Activated T-cell treated with anti-CD3 and anti-CD28 coated beads, Interleukin-2, amount 50 U/mL, for 4 hours (primary cell): ENCODE data around the gene MOGAT3. TPM values are rescaled to one million over a fixed set of nuclear protein-coding genes. Genes with fewer than 3 reads are reported as not detected.

Experiments
- ATAC-seq, 2 donors: fragments of 200-7000 bp; cut with Tn5 transposase; one replicate each; pipeline ENCODE4 v1.10.0; 2021
- DNase-seq: peaks from one replicate; pipeline ENCODE4 v3.0.0-alpha.2; 2020
- H3K27me3 Mint-ChIP-seq: one replicate; pipeline ENCODE4 v1.8.0; 2021; ENCODE audit warnings: low read depth, mixed read lengths
- H3K36me3 Mint-ChIP-seq: one replicate; pipeline ENCODE4 v1.8.0; 2022; ENCODE audit warnings: mixed read lengths; ENCODE audit not compliant: insufficient read depth
- H3K4me1 Mint-ChIP-seq: one replicate; pipeline ENCODE4 v1.8.0; 2021; ENCODE audit warnings: low read depth, mixed read lengths
- H3K4me3 Mint-ChIP-seq: one replicate; pipeline ENCODE4 v1.8.0; 2021; ENCODE audit warnings: mild to moderate bottlenecking, moderate library complexity, mixed read lengths
- H3K9me3 Mint-ChIP-seq: one replicate; pipeline ENCODE4 v1.8.0; 2021; ENCODE audit warnings: mixed read lengths
- total RNA-seq, 3 donors: library from RNA; stranded (reverse); gene quantifications; one replicate each; pipeline ENCODE4 v1.2.1, GENCODE V29; 2021

MOGAT3 gene
- total RNA-seq, 3 donors from 2014 or later, result not detected

DNA sequence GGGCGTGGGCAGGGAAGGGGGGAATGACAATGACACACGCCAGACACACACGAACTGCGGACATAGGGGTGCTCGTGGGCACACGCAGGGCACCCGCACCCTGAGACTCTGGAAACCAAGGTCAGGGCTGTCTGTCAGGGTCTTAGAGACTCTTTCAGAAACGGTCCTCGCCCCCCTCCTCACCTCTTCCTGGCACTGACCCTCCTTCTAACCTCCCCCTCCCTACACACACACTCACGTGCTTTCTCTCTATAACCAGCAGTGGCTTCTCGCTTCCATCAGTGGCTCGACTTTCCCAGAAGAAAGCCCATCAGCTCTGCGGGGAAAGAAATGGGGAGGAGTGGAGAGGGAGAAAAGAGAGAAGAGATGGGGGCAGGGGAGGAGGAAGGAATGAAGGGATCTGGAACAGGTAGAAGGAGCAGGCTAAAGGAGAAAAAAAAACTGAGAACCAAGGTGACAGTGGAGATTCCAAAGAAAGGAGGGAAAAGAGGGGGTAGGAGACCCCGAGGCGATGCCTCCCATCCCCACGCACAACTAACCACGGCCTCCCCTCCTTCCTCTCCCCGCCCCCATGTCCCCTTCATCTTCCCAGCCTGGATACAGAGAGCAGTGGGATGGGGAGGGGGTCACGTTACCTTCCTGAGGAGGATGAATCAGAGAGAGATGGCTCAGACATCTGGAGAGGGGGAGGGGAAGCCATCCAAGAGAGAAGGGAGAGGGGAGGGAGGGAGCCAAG, 33.8 kb downstream of the MOGAT3 start:
- H3K27me3 Mint-ChIP-seq, result peaks cover 75% of the 10 kb centered on the region
- peaks cover 70% of the 10 kb centered on the region for H3K4me1 Mint-ChIP-seq
- no peaks in the 10 kb centered on the region for H3K36me3 Mint-ChIP-seq
- no peak for ATAC-seq
- H3K4me3 Mint-ChIP-seq, result peak overlapping the region; percentile 41
- DNase-seq, result no peak
- H3K9me3 Mint-ChIP-seq, result no peaks in the 10 kb centered on the region

DNA sequence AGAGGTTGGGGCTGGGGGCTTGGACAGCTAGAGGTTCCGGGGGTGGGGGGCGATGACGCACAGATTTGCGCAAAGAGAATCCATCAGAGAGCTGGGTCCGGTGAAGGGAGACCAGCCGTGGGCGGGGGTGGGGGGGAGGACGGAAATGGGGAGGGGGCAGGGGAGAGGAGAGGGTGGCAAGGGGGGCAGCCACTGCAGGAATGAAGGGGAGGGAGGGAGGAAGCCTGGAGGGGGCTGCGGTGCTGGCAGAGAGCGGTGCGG, 34.3 kb downstream of the MOGAT3 start:
- Mint-ChIP-seq H3K27me3 (peaks cover 71% of the 10 kb centered on the region), H3K4me1 (peaks cover 65% of the 10 kb centered on the region), H3K4me3 (no peak overlapping the region), H3K9me3 (no peaks in the 10 kb centered on the region), H3K36me3 (no peaks in the 10 kb centered on the region)
- DNase-seq (no peak), ATAC-seq (no peak)

DNA sequence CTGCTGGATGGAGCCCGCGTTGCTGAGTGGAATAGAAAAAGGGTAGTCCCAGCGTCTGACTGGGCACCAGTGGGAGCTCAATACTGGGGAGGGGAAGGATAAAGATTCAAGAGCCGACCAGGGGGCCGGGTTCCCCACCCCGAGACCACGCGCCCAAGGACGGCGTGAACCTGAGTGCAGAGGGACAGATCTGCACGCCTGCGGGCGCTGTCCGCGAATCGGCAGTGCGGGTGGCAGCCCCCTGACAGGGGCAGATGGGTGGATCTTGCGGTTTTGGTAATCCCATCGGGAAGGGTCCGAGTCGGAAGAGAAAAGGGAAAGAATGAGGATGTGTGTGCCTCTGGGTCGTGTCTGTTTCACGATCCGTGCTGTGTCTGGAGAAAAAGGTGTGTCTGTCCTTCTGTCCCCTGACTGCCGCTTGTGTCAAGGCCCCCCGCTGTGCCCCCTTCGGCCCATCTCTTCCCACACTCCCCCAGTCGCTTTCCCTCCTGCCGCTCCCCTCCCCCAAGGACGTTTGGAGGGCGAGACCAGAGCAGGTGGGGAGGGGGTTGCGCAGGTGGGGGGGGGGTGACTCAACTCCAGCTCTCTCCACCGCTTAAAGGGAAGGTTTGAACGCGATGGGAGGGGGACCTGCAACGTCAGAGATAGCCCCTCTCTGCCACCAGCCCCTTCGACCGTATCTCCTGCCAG, 34.7 kb downstream of the MOGAT3 start:
- no peak for DNase-seq
- Mint-ChIP-seq H3K36me3 (no peaks in the 10 kb centered on the region), H3K27me3 (peaks cover 71% of the 10 kb centered on the region), H3K4me3 (peak overlapping the region; percentile 72), H3K4me1 (peaks cover 61% of the 10 kb centered on the region), H3K9me3 (no peaks in the 10 kb centered on the region)
- ATAC-seq, result no peak

DNA sequence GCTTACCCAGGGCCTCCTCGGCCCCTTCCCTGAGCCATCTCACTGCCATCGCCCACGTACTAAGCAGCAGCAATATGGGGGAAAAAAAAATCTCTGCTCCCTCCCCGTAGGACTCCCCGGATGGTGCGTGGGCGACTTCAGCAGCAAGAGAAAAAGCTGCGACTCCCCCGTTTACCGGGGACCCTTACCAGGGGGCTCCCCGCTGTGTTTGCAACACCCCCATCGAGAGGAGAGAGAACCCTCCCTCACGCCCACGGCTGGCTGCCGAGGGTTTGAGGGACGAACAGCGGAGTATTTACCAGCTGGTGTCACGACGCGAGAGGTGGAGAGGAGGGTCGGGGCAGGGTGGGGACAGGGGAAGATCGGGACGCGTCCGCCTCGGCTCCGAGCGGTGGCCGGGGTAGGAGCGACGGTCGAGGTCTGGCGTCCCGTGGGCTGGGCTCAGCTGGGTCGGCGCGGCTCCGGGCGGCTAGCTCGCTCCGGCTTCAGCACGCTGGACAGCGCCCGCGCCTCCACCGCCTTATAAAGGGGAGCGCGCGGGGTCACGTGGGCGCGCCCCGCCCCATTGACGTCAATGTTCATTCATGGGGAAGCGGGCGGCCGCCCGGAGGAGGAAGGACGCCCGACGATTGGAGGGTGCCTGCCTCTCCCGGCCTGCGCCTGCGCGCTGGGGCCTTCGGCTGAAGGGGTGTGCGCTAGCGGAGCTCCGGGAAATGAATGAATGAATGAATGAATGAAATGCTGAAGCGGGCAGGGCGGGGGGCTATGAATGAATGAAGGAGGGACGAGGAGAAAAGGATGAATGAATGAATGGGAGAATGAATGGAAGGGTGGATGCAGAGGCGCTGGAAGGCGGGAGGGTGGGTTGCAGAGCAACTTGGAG, 35.5 kb downstream of the MOGAT3 start, which contains the start of gene VGF:
VGF (minus strand) TSS at position 495 of the 883 bp plus-strand sequence. CDS start 726 bp downstream, outside the sequence.
- ATAC-seq, result peak; percentile 77 to 82
- peaks cover 65% of the 10 kb centered on the region for H3K27me3 Mint-ChIP-seq
- peaks cover 1% of the 10 kb centered on the region for H3K36me3 Mint-ChIP-seq
- H3K9me3 Mint-ChIP-seq, result no peaks in the 10 kb centered on the region
- H3K4me3 Mint-ChIP-seq, result peak within 1 kb of the TSS; percentile 72
- DNase-seq, result peak; percentile 91
- H3K4me1 Mint-ChIP-seq, result peaks cover 53% of the 10 kb centered on the region

DNA sequence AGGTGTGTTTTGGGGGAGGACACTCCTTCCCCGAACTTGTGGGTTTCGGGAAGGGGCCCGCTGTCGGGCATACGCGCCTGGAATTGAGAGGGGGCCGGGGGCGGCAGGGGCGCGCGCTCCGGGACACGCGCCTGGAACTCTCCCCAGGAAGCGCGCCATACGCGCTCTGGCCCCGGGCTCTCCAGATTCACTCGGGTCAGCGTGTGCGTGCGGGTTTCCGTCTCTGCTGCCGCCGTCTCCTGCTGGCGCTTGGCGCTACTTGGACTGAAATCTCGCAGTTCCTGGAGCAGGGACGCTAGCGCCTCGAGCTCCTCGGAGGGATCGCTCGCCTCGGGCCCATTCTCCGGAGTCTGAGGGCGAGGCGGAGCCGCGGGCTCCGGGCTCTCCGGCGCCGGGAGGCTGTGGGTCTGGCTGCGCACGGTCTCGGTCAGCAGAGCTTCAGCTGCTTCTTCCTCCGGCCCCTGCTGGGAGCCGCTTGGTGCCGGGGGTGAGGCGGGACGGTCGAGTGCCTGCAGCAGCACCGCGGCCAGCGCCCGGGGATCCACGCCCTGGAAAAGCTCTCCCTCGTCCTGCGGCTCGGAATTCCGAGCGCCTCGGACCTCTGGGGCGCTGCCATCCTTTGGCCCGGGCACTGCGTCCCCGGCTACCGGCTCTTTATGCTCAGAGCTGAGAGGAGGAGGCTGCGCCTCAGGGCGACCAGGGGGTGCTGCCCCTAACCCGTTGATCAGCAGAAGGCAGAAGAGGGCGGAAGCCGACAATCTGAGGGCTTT, 36.6 kb downstream of the MOGAT3 start:
- Mint-ChIP-seq H3K9me3 (no peaks in the 10 kb centered on the region), H3K36me3 (peaks cover 4% of the 10 kb centered on the region), H3K4me3 (peak overlapping the region; percentile 6), H3K27me3 (peaks cover 56% of the 10 kb centered on the region), H3K4me1 (peaks cover 42% of the 10 kb centered on the region)
- DNase-seq, result no peak
- ATAC-seq, result no peak

DNA sequence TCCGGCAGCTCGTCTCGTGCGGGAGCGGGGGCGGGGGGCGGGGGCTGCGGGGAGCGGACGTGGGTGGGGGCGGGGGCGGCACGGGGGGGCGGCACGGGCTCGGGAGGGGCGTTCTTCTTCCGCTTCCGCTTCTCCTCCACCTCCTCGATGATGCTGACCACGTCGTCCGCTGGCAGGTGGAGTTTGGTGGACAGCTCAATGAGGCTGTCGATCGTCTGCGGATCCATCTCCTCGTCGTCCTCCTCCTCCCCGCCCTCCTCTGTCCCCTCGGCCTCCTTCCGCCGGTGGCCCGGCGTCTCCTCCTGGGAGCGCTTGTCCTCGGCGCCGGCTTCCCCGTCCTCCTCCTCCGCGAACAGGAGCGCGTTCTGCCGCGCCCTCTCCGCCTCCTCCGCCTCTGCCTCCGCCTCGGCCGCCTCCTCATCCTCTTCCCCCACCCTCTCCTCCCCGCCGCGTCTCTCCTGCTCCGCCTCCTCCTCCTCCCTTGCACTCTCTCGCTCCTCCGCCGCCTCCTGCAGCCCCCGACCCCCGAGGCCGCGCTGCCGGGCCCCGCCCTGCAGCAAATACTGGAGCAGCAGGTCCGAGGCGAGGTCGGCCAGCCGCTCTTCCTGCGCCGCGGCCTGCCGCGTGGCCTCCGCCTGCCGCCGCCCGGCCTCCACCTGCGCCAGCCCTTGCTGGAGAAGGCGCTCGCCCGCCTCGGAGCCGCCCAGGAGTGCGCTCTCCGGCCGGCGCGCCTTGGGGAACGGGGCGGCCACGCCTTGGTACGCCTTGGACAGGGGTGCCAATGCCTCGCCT, 37.4 kb downstream of the MOGAT3 start:
- Mint-ChIP-seq H3K27me3 (peaks cover 51% of the 10 kb centered on the region), H3K9me3 (no peaks in the 10 kb centered on the region), H3K36me3 (peaks cover 4% of the 10 kb centered on the region), H3K4me1 (peaks cover 36% of the 10 kb centered on the region), H3K4me3 (peak overlapping the region; percentile 52)
- DNase-seq (peak; percentile 40), ATAC-seq (no peak)

DNA sequence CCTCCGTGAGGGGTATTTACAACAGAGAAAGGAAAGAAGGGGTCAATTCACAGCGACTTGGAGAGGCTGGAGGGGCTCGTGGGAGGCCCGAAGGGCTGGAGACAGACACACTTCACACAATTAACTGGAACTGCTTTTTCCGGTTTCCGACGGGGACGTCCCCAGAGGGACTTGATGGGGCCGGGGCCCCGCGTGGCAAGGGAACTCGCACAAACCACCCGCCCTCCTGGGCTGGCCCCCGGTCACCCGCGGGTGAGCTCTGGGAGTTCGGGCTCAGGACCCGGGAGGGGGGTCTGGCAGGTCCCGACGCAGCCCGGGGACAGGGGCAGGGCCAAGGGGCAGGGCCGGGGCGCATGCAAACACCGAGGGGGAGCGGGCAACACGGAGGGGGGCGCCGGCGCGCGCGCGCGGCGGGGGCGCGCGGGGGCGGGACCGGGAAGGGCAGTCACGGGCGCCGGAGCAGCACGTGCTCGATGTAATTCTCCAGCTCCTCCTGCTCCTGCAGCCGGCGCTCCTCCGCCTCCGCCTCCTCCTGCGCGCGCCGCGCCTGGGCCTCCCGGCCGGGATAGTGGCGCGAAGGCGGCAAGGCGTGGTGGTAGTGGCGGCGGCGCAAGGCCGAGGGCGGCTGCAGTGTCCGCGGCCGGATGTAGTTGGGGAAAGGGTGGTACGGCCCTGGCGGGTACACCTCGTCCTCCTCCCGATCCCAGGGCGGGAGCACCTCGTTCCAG, 38.1 kb downstream of the MOGAT3 start:
- H3K4me3 Mint-ChIP-seq, result peak overlapping the region; percentile 61
- peaks cover 31% of the 10 kb centered on the region for H3K4me1 Mint-ChIP-seq
- peaks cover 44% of the 10 kb centered on the region for H3K27me3 Mint-ChIP-seq
- peaks cover 8% of the 10 kb centered on the region for H3K36me3 Mint-ChIP-seq
- DNase-seq (no peak), ATAC-seq (no peak)
- H3K9me3 Mint-ChIP-seq, result no peaks in the 10 kb centered on the region

DNA sequence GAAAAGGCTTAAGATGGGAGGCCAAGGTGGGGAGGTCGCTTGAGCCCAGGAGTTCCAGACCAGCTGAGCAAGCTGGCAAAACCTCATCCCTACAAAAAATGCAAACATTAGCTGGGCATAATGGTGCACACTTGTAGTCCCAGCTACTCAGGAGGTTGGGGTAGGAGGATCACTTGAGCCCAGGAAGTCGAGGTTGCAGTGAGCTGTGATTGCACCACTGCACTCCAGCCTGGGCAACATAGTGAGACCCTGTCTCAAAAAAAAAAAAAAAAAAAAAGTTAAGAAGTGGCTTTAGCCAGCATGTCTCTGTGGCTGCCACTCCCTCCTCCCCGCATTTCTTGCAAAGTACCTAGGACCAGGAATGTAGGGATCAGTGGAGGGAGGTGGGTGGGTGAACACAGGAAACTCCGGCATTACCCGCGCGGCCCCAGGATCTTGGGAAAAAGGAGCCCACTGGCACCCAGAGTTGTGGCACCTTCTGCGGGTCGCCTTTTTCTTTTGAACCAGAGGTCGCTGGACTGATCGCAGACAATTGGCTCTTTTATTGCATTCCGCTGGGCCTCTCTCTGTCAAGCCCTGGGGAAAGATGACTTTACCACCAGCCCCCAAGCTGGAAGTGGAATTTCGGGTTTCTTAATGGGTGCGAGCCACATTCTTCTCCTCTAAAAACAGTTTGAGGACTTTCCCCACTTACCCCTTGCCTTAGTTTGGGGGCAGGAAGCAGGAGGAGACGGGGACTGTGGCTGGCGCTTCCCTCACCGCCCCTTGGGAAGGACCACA, 39.0 kb downstream of the MOGAT3 start:
- no peak for DNase-seq
- Mint-ChIP-seq H3K4me3 (peak overlapping the region; percentile 61), H3K27me3 (peaks cover 35% of the 10 kb centered on the region), H3K4me1 (peaks cover 24% of the 10 kb centered on the region), H3K9me3 (no peaks in the 10 kb centered on the region), H3K36me3 (peaks cover 12% of the 10 kb centered on the region)
- ATAC-seq, result no peak

DNA sequence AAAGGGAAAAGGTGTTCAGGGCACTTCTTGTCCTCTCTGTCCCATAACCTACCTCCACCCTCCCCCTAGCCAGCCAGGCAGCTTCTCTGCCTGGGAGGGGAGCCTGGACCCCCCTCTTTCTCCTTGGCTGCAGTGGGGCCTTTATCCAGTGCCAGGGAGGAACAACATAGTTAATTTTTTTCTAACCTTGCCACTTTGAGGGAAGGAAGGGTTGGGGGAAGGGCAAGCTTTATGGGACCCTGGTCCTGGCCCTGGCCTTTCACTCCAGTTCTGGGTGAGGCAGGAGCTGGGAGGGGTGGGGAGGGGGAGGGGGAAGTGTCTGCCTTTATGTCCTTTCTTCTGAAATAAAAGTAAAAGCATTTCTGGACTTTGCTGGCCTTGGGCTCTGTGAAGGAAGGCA, 39.9 kb downstream of the MOGAT3 start:
- ATAC-seq (no peak), DNase-seq (no peak)
- H3K4me3 Mint-ChIP-seq, result no peak overlapping the region
- H3K27me3 Mint-ChIP-seq, result peaks cover 29% of the 10 kb centered on the region
- peaks cover 14% of the 10 kb centered on the region for H3K36me3 Mint-ChIP-seq
- H3K9me3 Mint-ChIP-seq, result no peaks in the 10 kb centered on the region
- peaks cover 18% of the 10 kb centered on the region for H3K4me1 Mint-ChIP-seq

DNA sequence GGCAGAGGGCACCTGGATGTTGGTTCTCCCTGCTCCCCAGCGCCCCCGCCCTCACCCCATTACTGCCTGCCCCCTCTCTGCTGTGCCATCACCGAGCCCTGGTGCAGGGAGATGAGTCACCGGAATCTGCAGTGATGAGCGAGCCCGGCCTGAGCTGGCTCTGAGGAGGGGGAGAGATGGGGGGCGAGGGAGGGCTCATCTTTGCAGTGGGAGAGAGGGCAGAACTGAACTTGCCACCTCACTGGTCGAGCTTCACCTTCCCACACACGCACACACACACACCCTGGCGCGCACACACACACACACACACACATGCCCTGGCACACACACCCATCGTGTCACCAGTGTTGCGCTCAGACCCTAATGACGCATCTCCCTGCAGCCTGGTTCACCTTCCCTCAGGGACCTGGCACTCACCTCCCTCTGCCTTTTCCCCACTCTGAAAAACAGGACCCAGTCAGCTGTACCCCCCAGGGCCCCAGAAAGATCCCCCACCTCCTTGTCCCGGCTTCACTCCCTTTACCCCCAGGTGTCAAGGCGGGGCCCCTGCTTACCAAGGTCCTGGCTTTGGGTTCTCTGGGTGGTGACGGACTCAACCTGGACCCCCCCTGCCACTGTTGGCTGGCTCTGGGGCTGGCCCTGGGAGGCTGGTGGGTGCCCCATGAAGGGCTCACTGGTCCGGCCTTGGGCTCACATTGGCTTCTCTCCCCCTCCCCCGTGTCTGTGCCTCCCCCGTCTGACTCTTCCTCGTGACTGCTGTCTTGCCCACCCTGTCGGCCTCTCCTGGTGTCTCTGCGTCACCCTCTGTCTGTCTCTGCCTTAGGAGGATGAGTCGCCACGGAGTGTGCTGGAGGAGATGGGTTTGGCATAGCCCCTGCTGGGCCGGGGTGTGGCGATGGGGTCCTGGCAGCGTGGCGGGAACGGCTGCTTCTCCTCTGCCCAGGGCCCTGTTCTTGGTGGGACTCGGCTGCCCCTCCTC, 40.9 kb downstream of the MOGAT3 start:
- H3K27me3 Mint-ChIP-seq, result peaks cover 20% of the 10 kb centered on the region
- no peaks in the 10 kb centered on the region for H3K9me3 Mint-ChIP-seq
- H3K36me3 Mint-ChIP-seq, result peaks cover 14% of the 10 kb centered on the region
- ATAC-seq (no peak), DNase-seq (no peak)
- H3K4me1 Mint-ChIP-seq, result peaks cover 17% of the 10 kb centered on the region
- no peak overlapping the region for H3K4me3 Mint-ChIP-seq

DNA sequence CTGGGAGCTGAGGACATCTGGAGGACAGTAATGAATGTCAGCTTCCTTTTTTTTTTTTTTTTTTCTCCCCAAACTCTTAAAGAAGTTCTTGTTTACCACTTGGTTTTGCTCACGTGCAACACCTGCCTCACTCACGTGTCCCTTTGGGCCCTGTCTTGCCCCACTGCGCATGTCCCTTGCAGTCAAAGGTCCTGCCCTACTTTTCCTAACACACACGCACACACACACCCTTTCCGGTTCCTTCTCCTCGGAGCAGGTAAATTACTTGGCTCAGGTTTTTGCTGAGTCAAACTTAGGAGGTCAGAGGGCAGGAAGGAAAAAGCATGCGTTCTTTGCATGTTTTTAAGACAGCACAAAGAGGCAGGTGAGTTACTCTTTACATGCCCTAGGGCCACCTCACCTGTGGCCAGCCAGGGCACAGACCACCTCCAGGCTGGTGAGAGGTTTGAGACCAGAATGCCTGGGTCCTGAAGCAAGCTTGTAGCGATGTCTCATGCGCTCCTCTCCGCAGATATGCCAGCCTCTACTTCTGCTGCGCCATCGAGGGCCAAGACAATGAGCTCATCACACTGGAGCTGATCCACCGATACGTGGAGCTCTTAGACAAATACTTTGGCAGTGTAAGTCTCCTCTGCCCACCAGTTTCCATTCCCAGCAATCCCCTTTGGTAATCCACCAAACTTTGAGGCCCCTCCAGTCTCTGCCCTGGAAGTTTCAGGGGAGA, 43.8 kb downstream of the MOGAT3 start:
- no peaks in the 10 kb centered on the region for H3K9me3 Mint-ChIP-seq
- no peak overlapping the region for H3K4me3 Mint-ChIP-seq
- DNase-seq, result no peak
- H3K36me3 Mint-ChIP-seq, result peaks cover 14% of the 10 kb centered on the region
- no peak for ATAC-seq
- H3K27me3 Mint-ChIP-seq, result peaks cover 7% of the 10 kb centered on the region
- H3K4me1 Mint-ChIP-seq, result peaks cover 11% of the 10 kb centered on the region
